MM.1S (cell line): ENCODE measurements around the gene ZNF613.

Experiments
- DNase-seq: peaks from one replicate; pipeline ENCODE4 v3.0.0-alpha.2; 2015
- H2AFZ ChIP-seq: fragments of 300-600 bp; sonication (generic); 2 replicates; pipeline ENCODE4 v1.6.0; 2016; ENCODE audit warnings: antibody characterized with exemption, low read length
- H3F3A ChIP-seq: fragments of 300-600 bp; sonication (generic); 2 replicates; pipeline ENCODE4 v1.6.1; 2016; ENCODE audit warnings: mild to moderate bottlenecking, antibody characterized with exemption, low read length, moderate library complexity, mixed read lengths; ENCODE audit not compliant: insufficient read depth
- H3K27ac ChIP-seq: fragments of 300-600 bp; sonication (generic); 2 replicates; pipeline ENCODE4 v1.5.1; 2016; ENCODE audit warnings: mild to moderate bottlenecking, low read length
- H3K27me3 ChIP-seq: fragments of 300-600 bp; sonication (generic); replicated peaks from 2 replicates; pipeline ENCODE4 v1.6.0; 2016; ENCODE audit warnings: low read length; ENCODE audit not compliant: insufficient read depth
- H3K36me3 ChIP-seq: fragments of 300-600 bp; sonication (generic); replicated peaks from 2 replicates; pipeline ENCODE4 v1.6.1; 2016; ENCODE audit warnings: mild to moderate bottlenecking, low read length, mixed read lengths; ENCODE audit not compliant: insufficient read depth
- H3K4me1 ChIP-seq: fragments of 300-600 bp; sonication (generic); 2 replicates; pipeline ENCODE4 v1.6.1; 2016; ENCODE audit warnings: low read length, mixed read lengths
- H3K4me2 ChIP-seq: fragments of 300-600 bp; sonication (generic); 2 replicates; pipeline ENCODE4 v1.6.0; 2016; ENCODE audit warnings: low read depth, low read length
- H3K4me3 ChIP-seq: fragments of 300-600 bp; sonication (generic); 2 replicates; pipeline ENCODE4 v1.5.1; 2016; ENCODE audit warnings: low read length, mixed read lengths
- H3K79me2 ChIP-seq: fragments of 300-600 bp; sonication (generic); 2 replicates; pipeline ENCODE4 v1.6.1; 2016; ENCODE audit warnings: mixed run types, low read length, mixed read lengths
- H3K9ac ChIP-seq: fragments of 300-600 bp; sonication (generic); 2 replicates; pipeline ENCODE4 v1.6.1; 2016; ENCODE audit warnings: low read length, mixed read lengths
- H3K9me2 ChIP-seq: fragments of 300-600 bp; sonication (generic); replicated peaks from 2 replicates; pipeline ENCODE4 v1.6.1; 2016; ENCODE audit warnings: mild to moderate bottlenecking, low read length, mixed read lengths; ENCODE audit not compliant: insufficient read depth
- H3K9me3 ChIP-seq: fragments of 300-600 bp; sonication (generic); replicated peaks from 2 replicates; pipeline ENCODE4 v1.6.1; 2016; ENCODE audit warnings: mild to moderate bottlenecking, low read length, mixed read lengths; ENCODE audit not compliant: insufficient read depth
- H4K20me1 ChIP-seq: fragments of 300-600 bp; sonication (generic); 2 replicates; pipeline ENCODE4 v1.6.1; 2016; ENCODE audit warnings: mild to moderate bottlenecking, low read length, moderate library complexity, mixed read lengths; ENCODE audit not compliant: insufficient read depth
- EZH2 ChIP-seq: fragments of 300-600 bp; sonication (generic); optimal IDR thresholded peaks from 2 replicates; pipeline ENCODE3; 2017; ENCODE audit warnings: low read depth, mild to moderate bottlenecking, antibody characterized with exemption, low read length, mixed read lengths
- EZH2phosphoT487 ChIP-seq: fragments of 300-600 bp; sonication (generic); IDR thresholded peaks from 2 replicates; pipeline ENCODE4 v1.6.1; 2018; ENCODE audit warnings: antibody characterized with exemption, low read length
- TF ChIP-seq, protein P1 (sequence below): fragments of 300-600 bp; sonication (generic); IDR thresholded peaks from 2 replicates; pipeline ENCODE4 v1.5.1; 2016; ENCODE audit warnings: antibody characterized with exemption, low read length, mixed read lengths

Gene ZNF613

DNA sequence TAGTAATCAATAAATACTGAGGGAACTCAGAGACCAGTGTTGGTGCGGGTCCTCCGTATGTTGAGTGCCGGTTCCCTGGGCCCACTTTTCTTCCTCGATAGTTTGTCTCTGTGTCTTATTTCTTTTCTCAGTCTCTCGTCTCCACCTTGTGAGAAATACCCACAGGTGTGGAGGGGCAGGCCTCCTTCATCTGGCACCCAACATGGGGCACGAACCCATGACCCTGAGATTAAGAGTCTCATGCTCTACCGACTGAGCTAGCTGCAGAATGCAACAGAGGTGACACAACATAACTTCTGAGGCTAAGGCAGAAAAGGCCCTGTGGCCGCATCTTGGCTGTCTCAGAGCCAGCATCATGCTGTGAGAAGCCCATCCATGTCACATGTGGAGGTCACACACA, 5.3 kb upstream of the ZNF613 start:
- H3K36me3 ChIP-seq, result no peaks in the 10 kb centered on the region
- H3K9ac ChIP-seq, result no peak overlapping the region
- H3K4me1 ChIP-seq, result no peaks in the 10 kb centered on the region
- no peak for DNase-seq
- no peaks in the 10 kb centered on the region for H3F3A ChIP-seq
- H3K27ac ChIP-seq, result no peak overlapping the region
- H3K9me3 ChIP-seq, result no peaks in the 10 kb centered on the region
- no peaks in the 10 kb centered on the region for H3K27me3 ChIP-seq
- H4K20me1 ChIP-seq, result no peaks in the 10 kb centered on the region
- no peaks in the 10 kb centered on the region for H3K79me2 ChIP-seq
- H3K4me3 ChIP-seq, result no peak overlapping the region
- no peak overlapping the region for H2AFZ ChIP-seq
- H3K4me2 ChIP-seq, result no peak overlapping the region
- TF ChIP-seq, protein P1, sequence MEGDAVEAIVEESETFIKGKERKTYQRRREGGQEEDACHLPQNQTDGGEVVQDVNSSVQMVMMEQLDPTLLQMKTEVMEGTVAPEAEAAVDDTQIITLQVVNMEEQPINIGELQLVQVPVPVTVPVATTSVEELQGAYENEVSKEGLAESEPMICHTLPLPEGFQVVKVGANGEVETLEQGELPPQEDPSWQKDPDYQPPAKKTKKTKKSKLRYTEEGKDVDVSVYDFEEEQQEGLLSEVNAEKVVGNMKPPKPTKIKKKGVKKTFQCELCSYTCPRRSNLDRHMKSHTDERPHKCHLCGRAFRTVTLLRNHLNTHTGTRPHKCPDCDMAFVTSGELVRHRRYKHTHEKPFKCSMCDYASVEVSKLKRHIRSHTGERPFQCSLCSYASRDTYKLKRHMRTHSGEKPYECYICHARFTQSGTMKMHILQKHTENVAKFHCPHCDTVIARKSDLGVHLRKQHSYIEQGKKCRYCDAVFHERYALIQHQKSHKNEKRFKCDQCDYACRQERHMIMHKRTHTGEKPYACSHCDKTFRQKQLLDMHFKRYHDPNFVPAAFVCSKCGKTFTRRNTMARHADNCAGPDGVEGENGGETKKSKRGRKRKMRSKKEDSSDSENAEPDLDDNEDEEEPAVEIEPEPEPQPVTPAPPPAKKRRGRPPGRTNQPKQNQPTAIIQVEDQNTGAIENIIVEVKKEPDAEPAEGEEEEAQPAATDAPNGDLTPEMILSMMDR, result no peak
- TF ChIP-seq EZH2phosphoT487 (no peak), EZH2 (no peak)
- no peaks in the 10 kb centered on the region for H3K9me2 ChIP-seq

DNA sequence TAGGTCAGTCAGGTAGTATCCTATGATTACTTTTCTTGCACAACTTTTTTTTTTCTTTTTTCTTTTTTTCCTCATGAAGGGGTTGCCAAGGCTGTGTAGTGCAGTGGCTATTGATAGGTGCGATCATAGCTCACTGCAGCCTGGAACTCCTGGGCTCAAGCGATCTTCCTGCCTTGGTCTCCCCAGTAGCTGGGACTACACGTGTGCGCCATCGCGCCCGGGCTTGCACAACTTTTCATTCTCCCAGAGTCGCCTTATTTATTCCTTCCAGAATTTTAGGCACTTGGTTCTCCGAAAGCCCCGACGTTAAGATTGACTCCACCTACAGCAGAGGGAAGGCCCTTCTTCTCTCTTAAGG, 867 bp upstream of the ZNF613 start:
- Histone ChIP-seq H3K4me2 (peak overlapping the region; percentile 37; the same call in 1 of the 2 replicates), H3F3A (no peaks in the 10 kb centered on the region), H3K4me3 (peak overlapping the region; percentile 75; the same call in 1 of the 2 replicates), H3K4me1 (no peaks in the 10 kb centered on the region), H3K9me3 (no peaks in the 10 kb centered on the region), H3K9me2 (no peaks in the 10 kb centered on the region), H3K27me3 (no peaks in the 10 kb centered on the region), H3K9ac (no peak overlapping the region), H3K36me3 (no peaks in the 10 kb centered on the region), H2AFZ (peak overlapping the region; percentile 86), H3K79me2 (no peaks in the 10 kb centered on the region), H4K20me1 (no peaks in the 10 kb centered on the region), H3K27ac (no peak overlapping the region)
- TF ChIP-seq EZH2phosphoT487, result no peak
- TF ChIP-seq, protein P1, result no peak
- no peak for TF ChIP-seq EZH2
- DNase-seq, result no peak

DNA sequence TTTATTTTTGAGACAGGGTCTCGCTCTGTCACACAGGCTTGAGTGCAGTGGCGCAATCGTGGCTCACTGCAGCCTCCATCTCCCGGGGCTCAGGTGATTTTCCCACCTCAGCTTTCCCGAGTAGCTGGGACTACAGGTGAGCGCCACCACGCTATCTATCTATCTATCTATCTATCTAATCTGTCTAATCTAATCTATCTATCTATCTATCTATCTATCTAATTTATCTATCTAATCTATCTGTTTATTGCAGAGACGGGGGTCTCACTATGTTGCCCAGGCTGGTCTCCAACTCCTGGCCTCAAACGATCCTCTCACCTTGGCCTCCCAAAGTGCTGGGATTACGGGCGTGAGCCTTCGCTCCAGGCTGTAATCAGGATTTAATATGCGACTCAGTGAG, 587 bp downstream of the ZNF613 start:
- peak overlapping the region; percentile 37; the same call in 1 of the 2 replicates for H3K4me2 ChIP-seq
- H2AFZ ChIP-seq, result peak overlapping the region; percentile 86; the same call in 1 of the 2 replicates
- H3K9me2 ChIP-seq, result no peaks in the 10 kb centered on the region
- H3K4me1 ChIP-seq, result no peaks in the 10 kb centered on the region
- no peaks in the 10 kb centered on the region for H3K79me2 ChIP-seq
- DNase-seq, result no peak
- no peak overlapping the region for H3K27ac ChIP-seq
- peak overlapping the region; percentile 75; the same call in 1 of the 2 replicates for H3K4me3 ChIP-seq
- H3K9me3 ChIP-seq, result no peaks in the 10 kb centered on the region
- H4K20me1 ChIP-seq, result no peaks in the 10 kb centered on the region
- TF ChIP-seq, protein P1, result no peak
- TF ChIP-seq EZH2phosphoT487 (no peak), EZH2 (no peak)
- H3K9ac ChIP-seq, result no peak overlapping the region; the same call in 1 of the 2 replicates
- no peaks in the 10 kb centered on the region for H3K36me3 ChIP-seq
- H3K27me3 ChIP-seq, result no peaks in the 10 kb centered on the region
- H3F3A ChIP-seq, result no peaks in the 10 kb centered on the region
